CD4-positive, alpha-beta T cell treated with Interleukin-15 for 1 hour (primary cell): ENCODE data around the gene IQCF5.
"Not testable (repeated sequence)": the region's sequence is repeated elsewhere in the genome, so short reads cannot be mapped to it uniquely, and the experiment has no call there.

Experiments
- DNase-seq: peaks from one replicate; pipeline ENCODE4 v3.0.0-alpha.2; 2020

Gene IQCF5

DNA sequence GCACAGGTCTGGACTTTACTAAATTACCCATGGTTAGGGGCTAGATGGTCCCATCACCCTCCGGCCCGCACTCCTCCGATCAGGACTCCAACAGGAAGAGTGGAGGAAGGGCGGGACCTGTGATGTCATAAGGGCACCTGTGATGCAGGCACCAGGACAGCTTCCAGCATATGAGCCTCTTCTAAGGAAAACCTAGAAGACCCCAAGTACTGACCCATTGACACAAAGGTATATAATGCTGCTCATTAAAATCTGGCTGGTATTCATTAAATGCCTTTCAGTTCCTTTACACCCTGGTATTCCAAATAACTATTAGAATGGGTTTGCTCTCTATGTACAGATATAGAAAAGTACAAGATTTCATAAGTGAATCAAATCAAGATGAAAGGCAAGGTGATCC is at the start of gene IQCF5:
TSS of gene IQCF5 (minus strand) at position 101 of the 400 bp plus-strand sequence. CDS start at position 31, 70 bp downstream.
- no peak for DNase-seq

DNA sequence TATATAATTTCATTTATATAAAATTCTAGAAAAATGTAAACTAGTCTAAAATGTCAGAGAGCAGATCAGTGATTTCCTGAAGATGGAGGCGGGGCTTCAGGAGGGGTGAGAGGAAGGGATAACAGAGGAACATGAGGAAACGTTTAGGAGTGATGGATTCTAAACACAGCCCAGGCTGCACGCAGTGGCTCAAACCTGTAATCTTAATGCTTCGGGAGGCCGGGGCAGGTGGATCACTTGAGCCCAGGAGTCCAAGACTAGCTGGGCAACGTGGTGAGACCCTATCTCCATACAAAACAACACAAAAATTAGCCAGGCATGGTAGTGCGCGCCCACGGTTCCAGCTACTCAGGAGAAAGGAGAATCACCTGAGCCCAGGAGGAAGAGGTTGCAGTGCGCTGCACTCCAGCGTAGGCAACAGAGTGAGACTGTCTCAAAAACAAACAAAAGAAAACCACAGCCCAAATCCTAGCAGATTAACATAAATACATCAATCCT is 45.7 kb upstream of the IQCF5 start:
- DNase-seq = no peak

DNA sequence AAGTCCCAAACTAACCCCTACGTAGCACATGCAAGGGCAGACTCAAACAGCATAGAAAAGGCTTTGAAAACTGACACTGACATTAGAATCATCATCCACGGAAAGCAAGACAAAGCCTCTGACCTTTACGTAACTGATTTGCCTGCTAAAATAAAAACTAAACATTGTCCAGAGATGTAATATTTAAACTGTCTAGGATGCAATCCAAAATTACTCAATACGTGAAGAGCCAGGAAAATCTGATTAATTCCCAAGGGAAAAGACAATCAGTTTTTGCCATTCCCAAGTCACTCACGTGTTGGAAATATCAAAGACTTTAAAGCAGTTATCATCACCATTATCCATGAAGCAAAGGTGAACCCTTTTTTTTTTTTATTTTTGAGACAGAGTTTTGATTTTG is 41.0 kb upstream of the IQCF5 start:
- no peak for DNase-seq

DNA sequence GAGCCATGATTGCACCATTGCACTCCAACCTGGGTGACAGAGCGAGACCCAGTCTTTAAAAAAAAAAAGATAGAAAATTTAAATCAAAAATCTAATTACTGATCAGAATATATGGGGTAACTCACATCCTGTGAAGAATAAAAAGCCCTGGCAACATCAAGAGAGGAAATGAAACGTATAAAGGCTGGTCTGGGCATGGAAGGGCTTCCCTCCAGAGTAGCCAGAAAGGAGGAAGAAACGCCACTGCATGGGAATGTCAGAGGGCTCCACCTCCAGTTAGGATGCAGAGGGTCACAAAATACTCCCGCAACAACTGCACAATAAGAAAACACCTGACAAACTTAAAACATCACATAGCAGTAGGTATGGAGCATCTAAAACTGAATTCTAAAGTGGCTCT is 32.6 kb upstream of the IQCF5 start:
- no peak for DNase-seq

DNA sequence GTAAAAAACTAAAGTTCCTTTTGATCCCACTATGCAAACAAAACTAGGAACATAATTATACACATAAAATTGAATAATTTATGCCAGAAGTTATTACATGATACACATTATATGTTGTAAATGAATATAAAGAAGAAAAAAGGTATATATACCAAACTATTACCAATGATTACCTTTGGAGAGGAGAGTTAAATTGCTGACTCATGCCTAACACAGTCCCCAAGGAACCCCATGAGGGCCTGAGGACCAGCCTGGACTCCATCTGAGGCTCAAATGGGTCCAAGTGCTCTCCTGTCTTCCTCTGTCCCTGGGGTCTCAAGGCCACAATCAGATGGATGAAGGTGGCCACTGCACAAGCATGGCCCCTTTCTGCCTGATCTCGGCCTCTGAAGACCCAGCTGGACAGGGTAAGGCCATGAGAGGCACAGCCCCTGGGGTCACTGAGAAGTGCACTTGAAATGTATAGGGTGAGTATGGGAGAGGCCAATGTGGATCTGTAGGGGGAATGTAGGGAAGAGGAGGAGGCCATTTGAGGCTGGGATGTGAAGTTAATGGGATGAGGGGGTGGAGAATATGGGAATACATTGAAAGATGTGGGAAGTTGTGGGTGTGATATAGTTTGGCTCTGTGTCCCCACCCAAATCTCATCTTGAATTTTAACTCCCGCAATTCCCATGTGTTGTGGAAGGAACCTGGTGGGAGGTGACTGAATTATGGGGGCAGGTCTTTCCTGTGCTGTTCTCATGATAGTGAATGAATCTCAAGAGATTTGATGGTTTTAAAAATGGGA is 28.8 kb upstream of the IQCF5 start:
- DNase-seq = no peak

DNA sequence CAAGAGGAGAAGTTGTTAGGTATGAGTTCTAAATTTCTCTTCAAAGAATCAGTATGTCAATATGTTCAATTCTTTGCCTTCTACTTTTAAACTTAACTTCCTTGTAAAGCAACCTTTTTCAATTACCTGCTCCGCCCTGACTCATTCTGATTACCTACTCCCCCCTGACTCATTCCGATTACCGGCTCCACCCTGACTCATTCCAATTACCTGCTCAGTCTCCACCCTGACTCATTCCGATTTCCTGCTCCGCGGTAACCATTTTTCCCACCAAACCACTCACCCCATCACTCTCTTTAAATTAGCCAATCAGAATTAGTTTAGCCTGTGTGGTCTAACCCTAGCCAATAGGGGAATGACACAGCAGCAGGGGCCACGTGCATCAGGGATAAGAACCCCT is 27.0 kb upstream of the IQCF5 start:
- not testable (repeated sequence) for DNase-seq

DNA sequence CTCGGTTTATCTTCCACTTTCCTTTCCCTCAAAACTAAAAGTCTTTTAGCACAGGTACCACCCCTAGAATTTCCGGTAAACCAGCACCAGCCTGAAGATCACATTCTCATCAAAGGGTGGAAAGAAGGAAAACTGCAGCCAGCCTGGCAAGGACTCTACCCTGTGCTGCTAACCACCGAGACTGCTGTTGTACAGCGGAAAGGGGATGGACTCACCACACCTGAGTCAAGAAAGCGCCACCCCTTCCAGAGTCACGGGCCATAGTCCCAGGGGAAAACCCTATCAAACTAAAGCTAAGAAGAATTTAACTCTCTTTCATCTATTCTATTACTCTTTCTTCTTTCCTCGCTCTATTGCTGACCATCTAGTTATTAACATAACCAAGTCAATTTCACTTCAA is 24.6 kb upstream of the IQCF5 start:
- not testable (repeated sequence) for DNase-seq

DNA sequence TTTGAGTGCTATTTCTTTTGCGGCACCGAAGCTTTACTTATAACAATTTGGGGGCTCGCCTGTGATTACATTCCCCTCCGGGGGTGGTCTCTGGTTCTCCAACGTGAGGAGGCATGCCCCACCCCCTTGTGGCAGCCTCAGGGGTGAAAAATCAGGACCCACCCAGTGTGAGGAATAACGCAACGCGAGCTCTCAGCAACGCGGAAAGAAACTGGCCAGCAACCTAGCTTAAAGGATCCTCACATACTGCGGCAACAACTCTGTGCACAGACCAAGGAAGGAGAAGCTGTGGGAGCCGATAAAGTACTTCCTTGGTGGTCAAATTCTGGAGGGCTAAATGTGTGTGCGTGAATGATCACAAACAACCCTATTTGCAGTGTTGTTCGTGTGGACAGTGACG is 22.0 kb upstream of the IQCF5 start:
- no peak for DNase-seq

DNA sequence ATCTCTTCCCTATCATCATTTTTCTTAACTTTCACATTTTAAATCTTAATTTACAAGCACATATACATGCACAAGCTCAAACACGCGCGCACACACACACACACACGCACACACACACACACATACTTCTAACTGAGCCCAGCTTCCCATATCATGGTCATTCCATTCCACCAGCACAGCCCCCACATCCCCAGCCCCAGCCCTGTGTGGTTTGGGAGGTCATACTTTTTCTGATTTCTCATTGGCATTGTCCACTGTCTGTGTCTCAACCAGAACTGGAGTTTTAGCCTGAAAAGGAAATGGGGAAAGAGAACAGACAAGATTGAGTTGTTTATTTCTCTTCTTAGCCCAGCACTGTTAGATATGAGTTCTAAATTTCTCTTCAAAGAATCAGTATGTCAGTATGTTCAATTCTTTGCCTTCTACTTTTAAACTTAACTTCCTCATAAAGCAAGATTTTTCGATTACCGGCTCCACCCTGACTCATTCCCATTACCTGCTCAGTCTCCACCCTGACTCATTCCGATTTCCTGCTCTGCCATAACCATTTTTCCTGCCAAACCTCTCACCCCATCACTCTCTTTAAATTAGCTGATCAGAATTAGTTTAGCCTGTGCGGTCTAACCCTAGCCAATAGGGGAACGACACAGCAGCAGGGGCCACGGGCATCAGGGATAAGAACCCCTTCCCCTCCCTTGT is 21.4 kb upstream of the IQCF5 start:
- DNase-seq = no peak

DNA sequence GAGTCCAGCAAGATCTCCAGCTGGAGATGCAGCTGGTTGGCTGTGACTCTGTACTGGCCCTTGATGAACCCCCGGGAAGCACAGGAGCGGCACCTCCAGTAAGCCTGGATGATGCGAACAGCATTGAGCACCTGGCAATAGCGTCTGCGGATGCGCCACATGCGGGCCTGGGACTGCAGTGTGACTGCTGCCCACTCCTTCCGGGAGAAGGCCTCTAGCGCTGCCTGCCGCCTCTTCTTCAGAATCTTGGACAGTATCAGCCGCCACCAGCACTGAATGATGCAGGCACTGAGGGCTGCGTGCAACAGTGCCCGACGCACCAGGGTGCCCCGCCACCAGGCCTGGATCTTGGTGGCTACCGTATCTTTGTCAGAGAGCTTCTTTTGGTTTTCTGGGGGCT is 19.5 kb upstream of the IQCF5 start:
- DNase-seq = no peak

DNA sequence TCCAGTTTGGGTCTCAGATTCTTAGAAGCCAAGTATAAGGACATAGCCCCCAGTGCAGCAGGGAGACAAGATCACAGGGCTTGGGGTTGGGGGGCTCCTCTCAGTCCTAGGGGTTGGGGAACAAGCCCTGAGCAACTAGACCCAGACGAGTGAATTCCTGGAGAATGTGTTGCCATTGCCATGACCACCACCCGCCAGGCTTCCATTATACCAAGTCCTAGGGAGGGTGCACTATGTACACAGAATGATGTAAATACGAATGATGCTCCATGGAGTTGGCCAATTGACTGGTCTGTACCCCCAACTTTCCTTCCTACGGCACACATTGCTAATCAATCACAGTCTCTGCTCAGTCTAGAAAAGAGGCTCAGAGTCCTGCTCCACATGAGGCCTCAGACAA is 19.0 kb upstream of the IQCF5 start:
- no peak for DNase-seq

DNA sequence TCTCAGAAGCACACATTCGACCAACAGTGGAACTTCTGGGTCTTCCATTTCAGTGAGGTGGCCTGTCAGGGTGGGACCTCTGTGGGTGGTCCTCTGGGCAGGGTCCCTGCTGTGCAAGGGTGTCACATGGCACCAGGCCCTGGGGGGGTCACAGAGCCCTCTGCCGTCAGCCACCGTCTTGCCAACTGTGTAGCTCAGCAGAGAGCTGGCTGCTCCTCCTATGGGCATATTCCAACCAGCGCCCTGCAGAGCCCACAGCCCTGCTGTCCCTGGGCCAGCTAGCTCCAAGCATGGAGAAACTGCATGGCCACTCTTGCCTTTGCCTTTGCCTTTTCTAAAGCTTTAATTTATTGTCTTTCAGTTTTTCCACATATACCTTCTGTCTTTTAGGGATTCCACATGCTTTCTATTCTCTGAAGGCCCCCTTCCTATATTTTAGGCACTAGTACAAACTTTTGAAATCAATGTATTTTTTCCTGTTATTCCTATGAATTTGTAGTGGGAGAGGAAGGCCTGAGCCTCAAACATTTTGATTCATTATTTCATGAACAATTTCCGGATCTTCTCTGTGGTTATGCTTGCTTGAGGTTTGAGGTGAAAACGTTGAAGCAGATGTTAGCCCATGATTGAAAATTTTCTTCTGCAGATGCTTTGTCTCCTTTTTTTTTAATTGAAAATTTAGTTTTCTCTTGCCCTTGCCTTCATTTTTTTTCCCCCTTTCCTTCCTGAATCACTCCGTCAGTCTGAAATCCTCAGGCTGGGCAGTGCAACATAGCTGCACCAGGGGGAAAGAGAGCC is 16.0 kb upstream of the IQCF5 start:
- no peak for DNase-seq

DNA sequence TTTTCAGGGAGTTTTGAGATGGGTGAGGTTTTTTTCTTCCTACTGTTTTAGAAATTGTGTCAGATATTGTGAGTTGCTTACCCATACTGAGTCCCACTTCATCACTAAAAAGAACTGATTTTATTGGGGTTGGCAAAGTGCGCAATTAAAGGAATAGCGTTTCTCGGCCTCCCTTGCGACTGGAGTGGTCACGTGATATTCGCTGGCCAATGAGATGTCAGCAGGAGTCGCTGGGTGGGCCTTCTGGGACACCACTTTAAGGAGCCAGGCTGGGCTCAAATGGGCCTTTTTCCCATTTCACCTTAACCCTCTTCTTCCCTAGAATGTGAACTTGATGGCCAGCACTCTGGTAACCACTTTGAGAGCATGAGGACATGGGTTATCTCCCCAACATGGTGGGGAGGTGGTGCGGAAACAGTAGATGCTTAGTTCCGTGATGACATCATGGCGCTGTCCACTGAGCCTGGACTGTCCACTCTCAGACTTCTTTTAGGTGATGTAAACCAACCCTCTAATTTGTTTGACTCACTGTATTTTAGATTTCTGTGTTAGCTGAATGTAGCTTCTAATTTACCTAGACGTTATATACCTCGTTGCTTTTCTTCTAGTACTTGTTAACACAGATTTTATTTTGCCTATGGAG is 13.2 kb upstream of the IQCF5 start:
- DNase-seq = no peak

DNA sequence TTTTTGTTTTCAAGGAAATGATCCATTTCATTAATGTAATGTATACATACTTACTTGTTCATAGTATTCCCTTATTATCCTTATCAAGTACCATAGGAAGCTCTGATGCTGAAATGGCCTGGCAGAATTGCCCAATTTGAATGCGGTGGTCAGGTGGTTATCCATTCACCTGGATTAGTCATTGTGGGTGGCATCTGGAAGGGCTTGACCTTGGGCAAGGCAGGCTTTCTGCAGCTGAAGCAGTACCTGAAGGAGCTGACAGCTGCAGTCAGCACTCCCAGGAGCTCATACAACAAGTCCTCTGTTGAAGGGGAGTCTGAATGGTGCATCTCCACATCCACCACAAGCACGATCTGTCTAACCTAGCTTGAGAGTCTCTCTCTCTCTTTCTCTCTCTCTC is 12.2 kb upstream of the IQCF5 start:
- no peak for DNase-seq

DNA sequence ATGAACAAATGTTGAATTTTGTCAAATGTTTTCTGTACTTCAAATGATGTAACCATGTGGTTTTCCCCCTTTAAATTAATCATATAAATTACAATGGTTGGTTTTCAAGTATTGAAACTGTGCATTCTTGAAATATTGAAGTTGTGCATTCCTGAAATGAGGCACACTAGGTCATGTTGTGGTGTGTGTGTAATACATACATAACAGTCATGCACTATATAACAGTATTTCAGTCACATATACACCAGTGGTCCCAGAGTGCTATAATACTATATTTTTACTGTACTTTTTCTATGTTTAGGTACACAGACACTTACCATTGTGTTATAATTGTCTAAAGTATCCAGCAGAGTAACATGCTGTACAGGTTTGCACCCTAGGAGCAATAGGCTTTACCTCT is 11.0 kb upstream of the IQCF5 start:
- DNase-seq = no peak

DNA sequence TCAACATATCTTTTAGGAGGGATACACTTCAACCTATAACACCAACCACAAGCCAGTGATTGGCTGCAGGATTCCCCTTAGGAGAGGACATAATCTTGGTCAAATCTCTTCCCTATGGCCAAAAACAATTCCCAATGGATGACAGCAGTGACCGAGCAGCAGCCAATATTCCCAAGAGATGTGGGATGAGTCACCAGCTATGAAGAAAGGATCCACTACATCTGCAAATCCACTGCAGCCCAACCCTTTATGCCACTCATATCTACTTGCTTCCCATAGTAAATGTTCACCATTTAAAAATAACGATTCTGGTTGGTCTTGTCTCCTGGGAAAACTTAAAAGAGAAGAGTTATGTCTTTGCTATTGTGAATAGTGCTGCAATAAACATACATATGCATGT is 4.5 kb upstream of the IQCF5 start:
- DNase-seq = no peak

DNA sequence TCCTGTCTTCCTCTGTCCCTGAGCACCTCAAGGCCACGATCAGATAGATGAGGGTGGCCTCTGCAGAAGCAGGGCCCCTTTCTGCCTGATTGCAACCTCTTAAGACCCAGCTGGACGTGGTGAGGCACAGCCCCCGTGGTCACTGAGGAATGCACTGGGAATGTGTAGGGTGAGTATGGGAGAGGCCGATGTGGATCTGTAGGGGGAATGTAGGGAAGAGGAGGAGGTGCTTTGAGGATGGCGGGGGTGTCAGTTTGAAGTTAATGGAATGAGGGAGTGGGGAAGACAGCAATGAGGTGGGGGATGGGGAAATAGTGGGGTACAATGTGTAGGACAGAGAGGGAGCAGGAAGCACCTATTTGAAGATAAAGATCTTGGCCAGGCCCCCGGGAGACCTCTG is 785 bp upstream of the IQCF5 start:
- no peak for DNase-seq

DNA sequence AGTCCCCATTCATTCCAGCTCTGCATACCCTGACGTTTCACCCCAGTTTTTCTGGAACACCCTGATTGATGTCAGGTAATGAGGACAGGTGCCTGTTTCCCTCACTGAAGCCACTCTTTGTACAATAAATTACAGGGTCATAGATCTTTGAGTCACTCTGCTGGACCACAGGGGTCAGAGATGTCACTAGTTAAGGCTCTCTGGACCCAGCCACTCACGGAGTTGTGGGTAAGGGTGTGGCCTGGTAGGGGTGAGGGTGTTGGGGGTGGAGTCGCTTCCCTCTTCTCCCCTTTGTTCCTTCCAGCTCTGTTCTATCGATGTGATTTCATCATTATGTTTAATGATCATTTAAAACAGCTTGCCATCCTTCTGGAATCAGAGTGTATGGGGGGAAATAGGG is 512 bp downstream of the IQCF5 start:
- no peak for DNase-seq

DNA sequence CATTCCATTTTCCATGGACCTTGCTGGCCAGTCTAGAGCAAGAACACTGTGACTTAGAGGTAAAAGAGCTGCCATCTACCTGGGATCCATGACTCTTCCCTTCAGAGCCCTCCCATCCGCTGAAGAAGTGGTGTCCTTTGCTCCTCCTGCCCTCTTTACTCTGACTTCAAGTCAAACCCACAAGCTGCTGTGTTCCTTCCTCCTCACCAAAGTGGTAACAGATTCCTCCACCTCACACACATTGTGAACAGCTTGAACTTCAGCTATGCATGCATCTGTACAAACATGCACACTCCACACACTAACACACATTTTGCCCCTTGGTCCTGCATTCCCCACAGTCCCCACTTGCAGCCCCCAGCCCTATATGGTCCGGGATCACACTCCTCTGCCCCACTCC is 990 bp downstream of the IQCF5 start:
- DNase-seq = no peak

DNA sequence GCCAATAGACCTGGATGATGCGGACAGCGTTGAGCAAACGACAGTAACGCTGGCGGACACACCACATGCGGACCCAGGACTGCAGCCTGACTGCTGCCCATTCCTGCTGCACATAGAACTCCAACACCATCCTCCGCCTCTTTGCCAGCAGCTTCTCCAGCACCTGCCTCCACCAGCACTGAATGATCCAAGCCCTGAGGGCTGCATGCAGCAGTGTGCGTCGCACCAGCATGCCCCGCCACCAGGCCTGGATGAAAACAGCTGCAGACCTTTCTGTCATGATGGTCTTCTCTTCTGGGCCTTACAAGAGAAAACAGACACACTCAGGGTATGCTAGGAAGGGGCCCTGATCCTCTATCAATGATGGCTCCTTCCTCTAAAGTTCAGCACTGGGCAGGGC is 1.5 kb downstream of the IQCF5 start:
- DNase-seq = no peak

DNA sequence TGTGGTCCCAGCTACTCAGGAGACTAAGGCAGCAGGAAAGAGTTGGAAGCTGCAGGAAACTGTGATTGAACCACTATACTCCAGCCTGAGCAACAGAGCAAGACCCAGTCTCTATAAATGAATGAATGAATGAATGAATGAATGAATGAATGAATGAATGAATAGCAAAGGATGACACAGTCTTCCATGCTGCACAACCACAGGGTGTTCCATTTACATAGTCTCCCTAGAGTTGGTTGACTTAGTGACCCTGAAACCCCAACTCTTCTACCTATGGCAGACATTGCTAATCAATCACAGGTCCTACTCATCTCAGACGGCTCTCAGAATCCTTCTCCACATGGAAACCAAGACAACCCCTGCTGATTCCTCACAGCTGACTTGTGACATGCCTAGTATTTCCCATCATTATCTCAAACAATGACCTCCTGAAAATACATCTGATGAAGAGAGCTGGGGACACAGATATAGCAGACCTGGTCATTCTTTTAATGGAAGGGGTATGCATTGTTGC is 2.1 kb downstream of the IQCF5 start:
- no peak for DNase-seq

DNA sequence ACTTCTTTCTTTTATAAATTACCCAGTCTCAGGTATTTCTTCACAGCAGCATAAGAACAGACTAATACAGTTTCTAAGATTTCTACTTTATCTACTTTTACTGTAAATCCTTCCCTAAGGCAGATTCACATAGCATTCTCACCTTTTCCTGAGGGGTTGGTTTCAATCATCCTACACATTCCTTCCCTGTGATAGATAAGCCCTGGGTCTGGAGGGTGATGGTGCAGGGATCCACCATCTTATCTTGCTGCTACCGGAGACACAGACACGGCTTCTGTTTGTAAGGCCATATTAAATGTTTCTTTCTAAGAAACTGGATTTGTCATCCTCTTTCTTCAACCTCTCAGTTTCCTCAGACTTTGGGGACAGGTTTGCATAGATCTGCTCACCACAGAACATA is 6.1 kb downstream of the IQCF5 start:
- no peak for DNase-seq

DNA sequence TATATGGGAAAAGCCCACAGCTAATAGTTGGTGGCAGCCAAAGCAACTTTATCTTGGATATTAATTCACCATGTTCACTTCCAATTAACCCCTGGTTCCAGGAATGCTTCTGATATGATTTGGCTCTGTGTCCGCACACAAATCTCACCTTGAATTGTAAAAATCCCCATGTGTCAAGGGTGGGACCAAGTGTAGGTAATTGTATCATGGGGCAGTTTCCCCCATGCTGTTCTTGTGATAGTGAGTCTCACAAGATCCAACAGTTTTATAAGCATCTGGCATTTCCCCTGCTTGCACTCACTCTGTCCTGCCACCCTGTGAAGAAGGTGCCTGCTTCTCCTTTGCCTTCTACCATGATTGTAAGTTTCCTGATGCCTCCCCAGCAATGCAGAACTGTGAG is 6.5 kb downstream of the IQCF5 start:
- not testable (repeated sequence) for DNase-seq
